Vagina (tissue), 2 donors: Measurements from ENCODE around the gene DOCK2. TPM values are rescaled to one million over a fixed set of nuclear protein-coding genes. Genes with fewer than 3 reads are reported as not detected.

Source experiments
- DNase-seq, 2 donors: peaks; one replicate each; pipeline ENCODE4 v3.0.0-alpha.2; 2017; ENCODE audit errors: extremely low spot score in 2 of 2
- H3K27ac ChIP-seq: fragments of 200-600 bp; sonication (generic); one replicate; pipeline ENCODE4 v1.5.1; 2019
- H3K27me3 ChIP-seq: fragments of 200-600 bp; sonication (generic); one replicate; pipeline ENCODE4 v1.5.1; 2019
- H3K36me3 ChIP-seq, 2 donors: fragments of 200-600 bp; sonication (generic); one replicate each; pipeline ENCODE4 v1.5.1; 2017 to 2019
- H3K4me1 ChIP-seq: fragments of 200-600 bp; sonication (generic); one replicate; pipeline ENCODE4 v1.5.1; 2019
- H3K4me3 ChIP-seq, 2 donors: fragments of 200-600 bp; sonication (generic); 1 replicate in 1 of 2; 2 replicates in 1 of 2; pipeline ENCODE4 v1.5.1; 2016 to 2019
- H3K9me3 ChIP-seq: fragments of 200-600 bp; sonication (generic); one replicate; pipeline ENCODE4 v1.5.1; 2019
- CTCF ChIP-seq, 3 experiments: fragments of 450-650 bp in 2 of 3; fragments of 200-600 bp in 1 of 3; sonication (generic) in 1 of 3; IDR thresholded peaks; one replicate each; pipeline ENCODE4 v1.5.1; 2017 to 2019; ENCODE audit warnings: antibody characterized with exemption in 3 of 3, mild to moderate bottlenecking in 2 of 3, moderate library complexity in 2 of 3
- POLR2A ChIP-seq, 2 donors: fragments of 450-650 bp; IDR thresholded peaks; one replicate each; pipeline ENCODE4 v1.6.1; 2017; ENCODE audit warnings: antibody characterized with exemption in 2 of 2, mild to moderate bottlenecking in 2 of 2, moderate library complexity in 2 of 2
- POLR2AphosphoS5 ChIP-seq, 2 donors: sonication (generic); formaldehyde crosslinking; IDR thresholded peaks; one replicate each; pipeline ENCODE4 v1.9.0; 2017; ENCODE audit warnings: antibody characterized with exemption in 2 of 2, mild to moderate bottlenecking in 2 of 2, low read depth in 1 of 2; ENCODE audit not compliant: insufficient read depth in 1 of 2
- intact Hi-C: fragments of 100-400 bp; cut with DNase I; formaldehyde crosslinking; loops from one replicate; pipeline ENCODE4 v1.15.1; 2023
- total RNA-seq: library from RNA; depleted of rRNA; stranded (reverse); fragments of >200 nt; gene quantifications from one replicate; pipeline ENCODE4 v1.2.3, GENCODE V29; 2016

DOCK2 gene
- total RNA-seq, 1 donor from 2014 or later: 18.2 TPM

- no peak for DNase-seq
- H3K4me1 ChIP-seq: no peaks in the 10 kb centered on the region
- TF ChIP-seq CTCF (IDR thresholded peaks at IDR 0.05) (no peak), POLR2AphosphoS5 (IDR thresholded peaks at IDR 0.05; ENCODE audit: insufficient read depth in 1 of 2, low read depth in 1 of 2) (no peak), POLR2A (IDR thresholded peaks at IDR 0.05) (no peak)
- no peak overlapping the region for H3K27ac ChIP-seq
- peak overlapping the region; percentile 4 to 41 for H3K4me3 ChIP-seq
- H3K27me3 ChIP-seq: peaks cover 4% of the 10 kb centered on the region
- intact Hi-C loops: no loop called here
- H3K36me3 ChIP-seq: no peaks in the 10 kb centered on the region
- no peaks in the 10 kb centered on the region for H3K9me3 ChIP-seq
These were observed 494 bp upstream of the DOCK2 start for GRCh38 chr5:169636477-169637084.

- TF ChIP-seq POLR2A (IDR thresholded peaks at IDR 0.05) (no peak), CTCF (IDR thresholded peaks at IDR 0.05) (no peak), POLR2AphosphoS5 (IDR thresholded peaks at IDR 0.05; ENCODE audit: insufficient read depth in 1 of 2, low read depth in 1 of 2) (no peak)
- no peaks in the 10 kb centered on the region for H3K4me1 ChIP-seq
- no peak for DNase-seq
- peak overlapping the region; percentile 4 to 41 for H3K4me3 ChIP-seq
- H3K27ac ChIP-seq: peak overlapping the region; percentile 33
- intact Hi-C loops: no loop called here
- H3K27me3 ChIP-seq: peaks cover 4% of the 10 kb centered on the region
- no peaks in the 10 kb centered on the region for H3K9me3 ChIP-seq
- no peaks in the 10 kb centered on the region for H3K36me3 ChIP-seq
These were observed 560 bp downstream of the DOCK2 start for GRCh38 chr5:169637549-169638121.

- no peak overlapping the region for H3K27ac ChIP-seq
- no peaks in the 10 kb centered on the region for H3K9me3 ChIP-seq
- TF ChIP-seq CTCF (IDR thresholded peaks at IDR 0.05) (no peak), POLR2AphosphoS5 (IDR thresholded peaks at IDR 0.05; ENCODE audit: insufficient read depth in 1 of 2, low read depth in 1 of 2) (no peak), POLR2A (IDR thresholded peaks at IDR 0.05) (no peak)
- no peaks in the 10 kb centered on the region for H3K36me3 ChIP-seq
- H3K4me1 ChIP-seq: no peaks in the 10 kb centered on the region
- peaks cover 4% of the 10 kb centered on the region for H3K27me3 ChIP-seq
- no peak overlapping the region for H3K4me3 ChIP-seq
- no peak for DNase-seq
- intact Hi-C loops: no loop called here
These were observed 4.2 kb downstream of the DOCK2 start for GRCh38 chr5:169641253-169641652.

GRCh38 chr5:169646856-169647255, 9.8 kb downstream of the DOCK2 start:
- no peak overlapping the region for H3K4me3 ChIP-seq
- DNase-seq: no peak
- no peaks in the 10 kb centered on the region for H3K27me3 ChIP-seq
- H3K4me1 ChIP-seq: peaks cover 4% of the 10 kb centered on the region
- TF ChIP-seq POLR2A (IDR thresholded peaks at IDR 0.05): no peak
- no peak for TF ChIP-seq POLR2AphosphoS5 (IDR thresholded peaks at IDR 0.05; ENCODE audit: insufficient read depth in 1 of 2, low read depth in 1 of 2)
- TF ChIP-seq CTCF (IDR thresholded peaks at IDR 0.05): no peak
- no peaks in the 10 kb centered on the region for H3K9me3 ChIP-seq
- no peak overlapping the region for H3K27ac ChIP-seq
- intact Hi-C loops: no loop called here
- H3K36me3 ChIP-seq: no peaks in the 10 kb centered on the region

- TF ChIP-seq CTCF (IDR thresholded peaks at IDR 0.05): no peak
- TF ChIP-seq POLR2AphosphoS5 (IDR thresholded peaks at IDR 0.05; ENCODE audit: insufficient read depth in 1 of 2, low read depth in 1 of 2): no peak
- TF ChIP-seq POLR2A (IDR thresholded peaks at IDR 0.05): no peak
- intact Hi-C loops: no loop called here
- H3K27ac ChIP-seq: no peak overlapping the region
- DNase-seq: no peak
- H3K36me3 ChIP-seq: no peaks in the 10 kb centered on the region
- H3K4me3 ChIP-seq: no peak overlapping the region
- H3K9me3 ChIP-seq: no peaks in the 10 kb centered on the region
- peaks cover 4% of the 10 kb centered on the region for H3K4me1 ChIP-seq
- H3K27me3 ChIP-seq: no peaks in the 10 kb centered on the region
These were observed 10.5 kb downstream of the DOCK2 start for GRCh38 chr5:169647566-169647965.
